ENCODE data around the gene GOLGA8G.
"Not testable (repeated sequence)": the region's sequence is repeated elsewhere in the genome, so short reads cannot be mapped to it uniquely, and the experiment has no call there.

DNA sequence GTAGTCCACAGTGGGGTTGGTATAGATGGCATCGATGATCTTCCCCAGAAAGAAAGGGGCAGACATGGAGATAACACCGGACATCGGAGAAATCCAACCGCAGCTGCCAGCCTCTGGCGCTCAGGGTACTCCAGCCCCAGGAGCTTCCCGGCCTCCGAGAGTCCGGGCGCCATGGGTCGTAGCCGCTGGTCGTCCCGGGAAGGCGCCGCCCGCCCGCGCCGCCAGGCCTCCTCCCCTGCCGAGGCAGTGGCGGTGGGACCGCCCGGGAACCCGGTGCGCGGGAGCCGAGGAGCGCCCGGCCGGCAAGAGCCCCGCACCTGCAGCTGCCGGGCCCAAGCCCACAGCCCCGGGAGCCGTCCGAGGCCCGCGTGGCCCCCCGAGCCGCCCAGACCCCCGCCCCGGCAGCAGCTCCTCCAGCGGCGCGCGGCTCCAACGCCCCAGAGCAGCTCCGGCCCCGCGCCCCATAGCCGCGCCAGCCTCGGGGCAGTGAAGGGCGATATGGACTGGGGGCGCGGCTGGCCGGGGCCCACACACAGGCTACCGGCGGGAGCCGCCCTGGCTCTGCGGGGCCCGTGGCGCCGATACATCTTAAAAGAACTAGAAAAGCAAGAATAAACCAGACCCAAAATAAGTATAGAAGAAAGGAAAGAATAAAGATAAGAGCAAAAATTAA is 24.4 kb downstream of the GOLGA8G start:
- TF ChIP-seq YY1 (IDR thresholded peaks at IDR 0.05; ENCODE audit: insufficient read depth, insufficient read length); ZNF274 (IDR thresholded peaks at IDR 0.05; ENCODE audit: low read depth, low read length): not testable (repeated sequence)

All from NT2/D1 (cell line).